WERI-Rb-1 (cell line): Measurements from ENCODE around the gene TBRG1.

Experiments used
- DNase-seq: peaks from one replicate; pipeline ENCODE4 v3.0.0-alpha.2; 2020
- H3K27ac ChIP-seq: fragments of 250-450 bp; sonication (Bioruptor Pico); 2 replicates; pipeline ENCODE4 v1.5.1; 2020; ENCODE audit warnings: mild to moderate bottlenecking, moderate library complexity
- H3K27me3 ChIP-seq: fragments of 250-450 bp; sonication (Bioruptor Pico); 2 replicates; pipeline ENCODE4 v1.5.1; 2021; ENCODE audit warnings: mild to moderate bottlenecking, low read depth, moderate library complexity; ENCODE audit not compliant: insufficient read depth, severe bottlenecking
- H3K36me3 ChIP-seq: fragments of 250-450 bp; sonication (Bioruptor Pico); 2 replicates; pipeline ENCODE4 v1.5.1; 2020; ENCODE audit warnings: mild to moderate bottlenecking, moderate library complexity
- H3K4me3 ChIP-seq: 2 replicates; pipeline ENCODE4 v1.5.1; 2011; ENCODE audit warnings: low read depth, mild to moderate bottlenecking, control low read depth, low read length
- H3K9me3 ChIP-seq: fragments of 250-450 bp; sonication (Bioruptor Pico); 2 replicates; pipeline ENCODE4 v1.5.1; 2021; ENCODE audit warnings: mild to moderate bottlenecking, moderate library complexity; ENCODE audit not compliant: severe bottlenecking
- CTCF ChIP-seq: IDR thresholded peaks from 2 replicates; pipeline ENCODE4 v1.5.1; 2011; ENCODE audit warnings: low read depth, mild to moderate bottlenecking, control low read depth, inconsistent platforms, low read length

TBRG1 gene

GRCh38 chr11:124644426-124645280 is 22.0 kb downstream of the TBRG1 start:
- peak; percentile 71 for DNase-seq
- H3K4me3 ChIP-seq = peak overlapping the region; percentile 29

GRCh38 chr11:124646148-124646547 is 23.5 kb downstream of the TBRG1 start:
- DNase-seq = no peak
- Histone ChIP-seq H3K4me3 (no peak overlapping the region), H3K27me3 (no peaks in the 10 kb centered on the region), H3K27ac (no peak overlapping the region), H3K36me3 (no peaks in the 10 kb centered on the region), H3K9me3 (no peaks in the 10 kb centered on the region)
- no peak for TF ChIP-seq CTCF

More at GRCh38 chr11:124644426-124645280, 22.0 kb downstream of the TBRG1 start:
- H3K27ac ChIP-seq = no peak overlapping the region
- TF ChIP-seq CTCF = peak; percentile 56
- H3K27me3 ChIP-seq = no peaks in the 10 kb centered on the region
- H3K9me3 ChIP-seq = peaks cover 5% of the 10 kb centered on the region
- H3K36me3 ChIP-seq = no peaks in the 10 kb centered on the region

- Histone ChIP-seq H3K4me3 (no peak overlapping the region), H3K27ac (no peak overlapping the region), H3K27me3 (no peaks in the 10 kb centered on the region), H3K9me3 (no peaks in the 10 kb centered on the region), H3K36me3 (no peaks in the 10 kb centered on the region)
- no peak for DNase-seq
- no peak for TF ChIP-seq CTCF
Measured at GRCh38 chr11:124648610-124649009, 25.9 kb downstream of the TBRG1 start.

- Histone ChIP-seq H3K4me3 (no peak overlapping the region), H3K36me3 (no peaks in the 10 kb centered on the region), H3K27ac (no peak overlapping the region), H3K27me3 (no peaks in the 10 kb centered on the region), H3K9me3 (no peaks in the 10 kb centered on the region)
- DNase-seq = peak; percentile 52
- TF ChIP-seq CTCF = no peak
Measured at GRCh38 chr11:124656774-124657630, 34.3 kb downstream of the TBRG1 start.

- Histone ChIP-seq H3K36me3 (no peaks in the 10 kb centered on the region), H3K27ac (no peak overlapping the region), H3K4me3 (no peak overlapping the region), H3K27me3 (no peaks in the 10 kb centered on the region), H3K9me3 (no peaks in the 10 kb centered on the region)
- DNase-seq = no peak
- no peak for TF ChIP-seq CTCF
Measured at GRCh38 chr11:124657904-124658303, 35.2 kb downstream of the TBRG1 start.
